ENCODE results near the gene ATP6V1C2. TPM values are rescaled to one million over a fixed set of nuclear protein-coding genes. Genes with fewer than 3 reads are reported as not detected.

Gene ATP6V1C2
- total RNA-seq, 1 donor, result not detected

DNA sequence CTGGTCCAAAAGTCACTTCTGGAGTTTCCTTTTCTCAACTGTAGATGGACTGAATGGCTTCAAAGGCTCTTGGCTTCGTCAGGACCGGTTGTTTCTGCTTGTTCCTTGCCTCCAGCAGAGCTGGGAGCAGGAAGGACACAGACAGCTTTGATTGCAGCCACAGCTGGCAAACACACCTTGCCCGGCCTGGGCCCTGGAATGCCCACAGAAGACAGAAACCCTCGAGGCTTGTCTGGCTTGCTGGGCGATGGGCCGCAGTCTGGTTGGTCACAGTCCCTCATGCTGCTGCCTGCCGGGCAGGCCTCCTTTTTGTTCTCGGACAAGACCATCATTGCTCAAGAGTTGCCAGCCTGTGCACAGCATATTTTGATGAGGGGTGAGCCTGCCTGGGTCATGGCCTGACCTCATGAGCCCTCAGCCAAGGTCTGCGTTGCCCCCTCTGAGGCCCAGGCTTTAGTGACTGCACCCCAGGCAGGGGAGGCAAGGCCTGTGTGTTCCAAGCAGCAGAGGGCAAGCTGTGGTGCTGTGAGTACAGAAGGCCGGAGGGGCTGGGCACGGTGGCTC lies 37.8 kb downstream of the ATP6V1C2 start:
- no peak for DNase-seq (ENCODE audit: low read depth)
- TF ChIP-seq, protein P1, sequence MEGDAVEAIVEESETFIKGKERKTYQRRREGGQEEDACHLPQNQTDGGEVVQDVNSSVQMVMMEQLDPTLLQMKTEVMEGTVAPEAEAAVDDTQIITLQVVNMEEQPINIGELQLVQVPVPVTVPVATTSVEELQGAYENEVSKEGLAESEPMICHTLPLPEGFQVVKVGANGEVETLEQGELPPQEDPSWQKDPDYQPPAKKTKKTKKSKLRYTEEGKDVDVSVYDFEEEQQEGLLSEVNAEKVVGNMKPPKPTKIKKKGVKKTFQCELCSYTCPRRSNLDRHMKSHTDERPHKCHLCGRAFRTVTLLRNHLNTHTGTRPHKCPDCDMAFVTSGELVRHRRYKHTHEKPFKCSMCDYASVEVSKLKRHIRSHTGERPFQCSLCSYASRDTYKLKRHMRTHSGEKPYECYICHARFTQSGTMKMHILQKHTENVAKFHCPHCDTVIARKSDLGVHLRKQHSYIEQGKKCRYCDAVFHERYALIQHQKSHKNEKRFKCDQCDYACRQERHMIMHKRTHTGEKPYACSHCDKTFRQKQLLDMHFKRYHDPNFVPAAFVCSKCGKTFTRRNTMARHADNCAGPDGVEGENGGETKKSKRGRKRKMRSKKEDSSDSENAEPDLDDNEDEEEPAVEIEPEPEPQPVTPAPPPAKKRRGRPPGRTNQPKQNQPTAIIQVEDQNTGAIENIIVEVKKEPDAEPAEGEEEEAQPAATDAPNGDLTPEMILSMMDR (IDR thresholded peaks at IDR 0.05; ENCODE audit: insufficient read depth, low read length), result no peak
- H3K4me3 ChIP-seq (ENCODE audit: low read depth, low read length), result no peak overlapping the region

DNA sequence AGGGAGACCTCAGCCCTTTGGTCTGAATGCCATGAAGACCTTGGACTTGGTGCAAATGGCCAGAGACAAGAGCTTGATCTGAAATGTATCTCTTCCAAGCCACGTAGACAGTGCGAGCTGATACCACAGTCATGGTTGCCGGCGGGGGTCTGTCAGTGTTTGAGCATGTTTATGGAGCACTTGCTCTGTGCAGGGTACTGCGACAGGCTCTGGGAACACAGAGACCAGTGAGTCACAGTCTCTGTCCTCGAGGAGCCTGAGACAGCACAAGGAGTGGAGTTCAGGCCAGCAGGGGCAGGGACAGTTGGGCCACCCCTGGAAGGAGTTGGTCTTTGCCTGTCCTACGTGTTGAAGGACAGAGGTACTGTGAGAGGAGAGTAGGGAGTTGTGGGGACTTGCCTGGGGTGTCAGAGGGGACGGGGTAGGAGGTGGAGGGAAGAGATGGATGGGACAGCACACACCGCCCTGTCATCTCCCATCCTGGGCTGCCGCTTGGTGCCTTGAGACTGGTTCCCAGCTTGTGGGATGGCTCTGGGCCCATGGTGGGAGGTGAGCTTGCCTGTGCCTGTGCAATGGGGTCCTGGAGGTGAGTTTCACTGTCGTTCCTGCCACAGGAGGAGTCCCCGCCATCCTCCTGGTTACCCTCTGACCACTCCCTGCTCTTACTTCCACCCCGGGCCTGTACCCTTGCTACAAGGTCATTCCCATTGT lies 39.5 kb downstream of the ATP6V1C2 start:
- TF ChIP-seq, protein P1 (IDR thresholded peaks at IDR 0.05; ENCODE audit: insufficient read depth, low read length), result no peak
- no peak for DNase-seq (ENCODE audit: low read depth)
- H3K4me3 ChIP-seq (ENCODE audit: low read depth, low read length), result no peak overlapping the region

DNA sequence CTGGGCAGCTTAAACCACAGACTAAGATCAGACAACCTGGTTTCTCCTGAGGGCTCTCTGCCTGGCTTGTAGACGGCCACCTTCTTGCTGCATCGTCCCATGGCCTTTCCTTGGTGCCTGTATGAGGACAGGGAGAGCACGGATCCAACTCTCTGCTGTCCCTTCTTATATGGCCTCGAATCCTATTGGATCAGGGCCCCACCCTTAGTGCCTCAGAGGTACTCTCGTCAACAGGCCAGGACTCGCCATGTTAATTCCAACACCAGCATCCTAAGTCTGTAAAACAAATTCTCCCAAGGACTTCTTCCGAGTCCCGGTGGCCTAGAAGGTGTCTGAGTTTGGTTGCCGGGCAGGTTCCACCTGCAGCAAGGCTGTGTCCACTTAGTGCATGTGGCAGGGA lies 40.2 kb downstream of the ATP6V1C2 start:
- TF ChIP-seq, protein P1 (IDR thresholded peaks at IDR 0.05; ENCODE audit: insufficient read depth, low read length), result no peak
- DNase-seq (ENCODE audit: low read depth), result no peak
- no peak overlapping the region for H3K4me3 ChIP-seq (ENCODE audit: low read depth, low read length)

DNA sequence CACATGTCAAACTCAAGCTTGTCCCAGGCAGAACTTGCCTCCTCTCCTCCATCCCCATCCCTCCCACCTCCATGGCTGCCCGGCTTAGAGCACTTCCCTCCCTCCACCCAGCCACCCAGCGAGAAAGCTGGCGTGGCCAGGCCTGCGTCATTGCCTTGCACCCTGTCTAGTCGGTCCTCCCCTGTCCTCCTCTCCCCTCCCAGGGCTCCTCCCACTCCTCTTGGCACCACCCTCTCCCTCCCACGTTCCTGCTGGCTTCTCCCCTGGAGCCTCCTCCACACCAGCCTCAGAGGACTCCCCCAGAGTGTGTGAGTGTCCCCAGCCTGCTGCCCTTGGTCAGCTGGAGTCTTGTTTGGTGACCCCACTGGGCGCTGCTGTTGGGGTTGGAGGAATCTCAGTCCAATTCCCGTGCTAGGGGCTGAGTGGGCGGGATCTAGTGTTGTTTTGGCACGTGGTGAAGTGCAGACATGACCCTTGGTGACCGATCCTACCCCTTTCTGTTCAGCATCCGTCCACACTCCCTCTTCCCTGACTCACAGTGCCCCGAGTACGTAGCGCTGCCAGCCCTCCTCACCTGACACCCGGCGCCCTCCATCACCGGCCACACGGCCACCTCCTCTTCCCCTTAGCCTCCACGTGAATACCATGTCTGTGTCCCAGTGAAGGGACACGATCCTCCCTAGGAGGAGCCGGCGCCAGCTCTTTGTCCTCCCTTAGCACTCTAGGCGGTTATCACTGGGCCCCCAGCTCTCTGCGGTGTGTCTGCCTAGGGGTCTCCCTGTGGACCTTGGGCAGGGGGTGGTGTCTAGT lies 41.4 kb downstream of the ATP6V1C2 start:
- peak; percentile 29 for DNase-seq (ENCODE audit: low read depth)
- TF ChIP-seq, protein P1 (IDR thresholded peaks at IDR 0.05; ENCODE audit: insufficient read depth, low read length), result no peak
- H3K4me3 ChIP-seq (ENCODE audit: low read depth, low read length), result no peak overlapping the region

DNA sequence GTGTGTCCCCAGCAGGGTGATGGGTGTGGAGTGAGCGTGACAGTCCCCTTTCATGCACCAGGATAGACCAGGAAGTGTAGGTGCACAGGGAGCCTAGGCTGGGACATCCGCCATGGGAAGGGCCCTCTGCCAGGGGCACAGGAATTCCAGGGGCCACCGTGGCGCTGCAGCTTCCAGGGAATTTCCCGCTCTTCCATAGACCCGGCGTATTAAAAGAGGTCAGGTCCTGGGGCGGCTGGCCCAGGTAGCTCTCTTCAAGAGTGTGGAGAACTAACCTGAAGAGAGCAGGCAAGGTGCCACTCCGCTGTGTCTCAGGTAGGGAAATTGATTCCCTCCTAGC lies 42.0 kb downstream of the ATP6V1C2 start:
- TF ChIP-seq, protein P1 (IDR thresholded peaks at IDR 0.05; ENCODE audit: insufficient read depth, low read length), result no peak
- no peak for DNase-seq (ENCODE audit: low read depth)
- no peak overlapping the region for H3K4me3 ChIP-seq (ENCODE audit: low read depth, low read length)

DNA sequence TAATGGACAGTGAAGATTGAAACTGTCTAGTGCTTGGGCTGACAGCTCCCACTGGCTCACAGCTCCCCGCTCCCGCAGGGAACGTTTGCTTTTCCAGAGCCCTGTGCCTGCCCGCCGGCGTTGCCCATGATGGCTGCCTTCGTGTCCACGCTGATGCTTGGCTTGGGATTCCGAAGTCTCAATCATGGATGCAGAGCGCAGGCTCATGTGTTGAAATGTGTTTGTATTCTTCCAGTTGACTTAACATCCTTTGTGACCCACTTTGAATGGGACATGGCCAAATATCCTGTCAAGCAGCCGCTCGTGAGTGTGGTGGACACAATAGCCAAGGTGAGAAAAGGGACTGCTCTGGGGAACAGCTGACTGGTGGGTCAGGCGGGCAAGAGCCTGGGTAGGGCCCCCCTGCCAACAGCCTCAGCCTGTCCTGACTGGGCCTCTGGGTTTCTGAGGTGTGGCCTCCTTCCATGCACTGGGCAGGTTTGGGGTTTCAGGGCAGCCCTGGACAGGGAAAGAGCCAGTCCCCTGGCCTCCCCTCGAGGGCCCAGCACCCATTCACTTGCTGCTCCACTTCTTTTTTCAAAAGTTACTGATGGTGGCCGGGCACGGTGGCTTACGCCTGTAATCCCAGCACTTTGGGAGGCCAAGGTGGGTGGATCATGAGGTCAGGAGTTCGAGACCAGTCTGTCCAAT lies 42.8 kb downstream of the ATP6V1C2 start:
- DNase-seq (ENCODE audit: low read depth), result no peak
- TF ChIP-seq, protein P1 (IDR thresholded peaks at IDR 0.05; ENCODE audit: insufficient read depth, low read length), result no peak

More for the DNA sequence above, 42.8 kb downstream of the ATP6V1C2 start:
- no peak overlapping the region for H3K4me3 ChIP-seq (ENCODE audit: low read depth, low read length)

All from fibroblast of the aortic adventitia (primary cell).